Lower leg skin (tissue), 3 donors: Measurements from ENCODE around the gene SLC4A2.

ENCODE experiments used
- CTCF ChIP-seq, 3 donors: fragments of 450-650 bp; IDR thresholded peaks; one replicate each; pipeline ENCODE4 v1.5.1; 2016; ENCODE audit warnings: antibody characterized with exemption in 3 of 3, mild to moderate bottlenecking in 3 of 3, moderate library complexity in 2 of 3
- POLR2A ChIP-seq, 2 donors: fragments of 450-650 bp; IDR thresholded peaks; one replicate each; pipeline ENCODE4 v1.6.1; 2016 to 2017; ENCODE audit warnings: antibody characterized with exemption in 2 of 2, mild to moderate bottlenecking in 1 of 2, moderate library complexity in 1 of 2

DNA sequence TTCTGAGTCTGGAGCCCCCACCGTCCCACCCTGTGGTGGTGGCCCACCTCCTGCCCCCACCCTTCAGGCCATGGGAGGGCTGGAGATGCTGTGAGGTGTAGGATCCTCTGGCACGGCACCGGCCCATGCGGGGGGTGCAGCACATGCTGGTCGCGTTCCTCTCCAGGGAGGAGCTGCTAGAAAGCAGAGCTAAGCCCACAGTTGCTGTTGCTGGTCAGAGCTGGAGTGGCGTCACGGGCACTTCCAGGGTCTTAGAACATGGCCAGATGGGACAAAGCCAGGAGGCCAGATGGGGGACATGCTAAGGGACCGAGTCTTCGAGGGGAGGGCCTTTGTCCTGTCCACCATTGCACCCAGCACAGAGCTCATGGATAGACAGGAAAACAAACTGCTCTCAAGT is 48.5 kb downstream of the SLC4A2 start:
- TF ChIP-seq CTCF (IDR thresholded peaks at IDR 0.05) (no peak), POLR2A (IDR thresholded peaks at IDR 0.05) (no peak)
